ENCODE results near the gene SVIP.

DNA sequence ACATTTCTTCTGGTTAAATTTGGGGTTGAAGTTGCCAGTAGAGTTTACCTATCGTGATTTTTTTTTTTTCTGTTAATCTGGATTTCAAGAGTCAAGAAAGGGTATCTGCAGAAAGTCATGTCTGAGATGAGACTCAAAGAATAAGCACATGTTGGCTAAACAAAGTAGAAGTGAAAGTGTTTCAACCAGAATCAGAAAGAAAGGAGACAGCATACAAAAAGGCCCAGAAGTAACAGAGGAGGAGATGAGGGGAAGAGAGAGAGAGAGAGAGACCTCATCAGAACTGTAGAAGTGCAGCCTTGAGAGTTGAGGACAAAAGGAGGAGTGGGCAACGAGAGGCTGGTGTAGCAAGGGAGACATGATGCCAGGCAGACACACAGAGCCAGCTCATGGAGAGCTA is 54.9 kb downstream of the SVIP start:
- TF ChIP-seq, protein P1, sequence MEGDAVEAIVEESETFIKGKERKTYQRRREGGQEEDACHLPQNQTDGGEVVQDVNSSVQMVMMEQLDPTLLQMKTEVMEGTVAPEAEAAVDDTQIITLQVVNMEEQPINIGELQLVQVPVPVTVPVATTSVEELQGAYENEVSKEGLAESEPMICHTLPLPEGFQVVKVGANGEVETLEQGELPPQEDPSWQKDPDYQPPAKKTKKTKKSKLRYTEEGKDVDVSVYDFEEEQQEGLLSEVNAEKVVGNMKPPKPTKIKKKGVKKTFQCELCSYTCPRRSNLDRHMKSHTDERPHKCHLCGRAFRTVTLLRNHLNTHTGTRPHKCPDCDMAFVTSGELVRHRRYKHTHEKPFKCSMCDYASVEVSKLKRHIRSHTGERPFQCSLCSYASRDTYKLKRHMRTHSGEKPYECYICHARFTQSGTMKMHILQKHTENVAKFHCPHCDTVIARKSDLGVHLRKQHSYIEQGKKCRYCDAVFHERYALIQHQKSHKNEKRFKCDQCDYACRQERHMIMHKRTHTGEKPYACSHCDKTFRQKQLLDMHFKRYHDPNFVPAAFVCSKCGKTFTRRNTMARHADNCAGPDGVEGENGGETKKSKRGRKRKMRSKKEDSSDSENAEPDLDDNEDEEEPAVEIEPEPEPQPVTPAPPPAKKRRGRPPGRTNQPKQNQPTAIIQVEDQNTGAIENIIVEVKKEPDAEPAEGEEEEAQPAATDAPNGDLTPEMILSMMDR (conservative IDR thresholded peaks at IDR 0.05; ENCODE audit: low read depth, low read length), result no peak
- TF ChIP-seq EZH2 (IDR thresholded peaks at IDR 0.05; ENCODE audit: borderline replicate concordance, low read depth, low read length, poor library complexity, severe bottlenecking), result no peak

Measured in A673 (cell line).